Neutrophil (primary cell): ENCODE measurements around the gene RRP15.

Source experiments
- H3K27ac ChIP-seq: fragments of 200-600 bp; sonication (generic); 2 replicates; pipeline ENCODE4 v1.5.1; 2016; ENCODE audit warnings: mild to moderate bottlenecking, moderate library complexity
- H3K27me3 ChIP-seq: fragments of 200-600 bp; sonication (generic); 2 replicates; pipeline ENCODE4 v1.6.0; 2016; ENCODE audit warnings: mild to moderate bottlenecking
- H3K36me3 ChIP-seq: fragments of 200-600 bp; sonication (generic); 2 replicates; pipeline ENCODE4 v1.5.1; 2017
- H3K4me1 ChIP-seq, 2 experiments: fragments of 200-600 bp in 1 of 2; sonication (generic) in 1 of 2; 1 replicate in 1 of 2; 2 replicates in 1 of 2; pipeline versions ENCODE4 v1.5.1 to v1.6.1; 2013 to 2016; ENCODE audit warnings: low read depth in 1 of 2, low read length in 1 of 2, mild to moderate bottlenecking in 1 of 2, moderate library complexity in 1 of 2; ENCODE audit not compliant: control insufficient read depth in 1 of 2, insufficient read depth in 1 of 2
- H3K4me3 ChIP-seq, 2 experiments: fragments of 200-600 bp in 1 of 2; sonication (generic) in 1 of 2; 1 replicate in 1 of 2; 2 replicates in 1 of 2; pipeline ENCODE4 v1.5.1; 2013 to 2016; ENCODE audit warnings: low read depth in 1 of 2, low read length in 1 of 2, mild to moderate bottlenecking in 1 of 2, moderate library complexity in 1 of 2
- H3K9me3 ChIP-seq: fragments of 200-600 bp; sonication (generic); 2 replicates; pipeline ENCODE4 v1.5.1; 2016
- TF ChIP-seq, protein P1 (sequence below): fragments of 200-600 bp; sonication (generic); IDR thresholded peaks from 2 replicates; pipeline ENCODE4 v1.5.1; 2016; ENCODE audit warnings: antibody characterized with exemption

RRP15 gene

DNA sequence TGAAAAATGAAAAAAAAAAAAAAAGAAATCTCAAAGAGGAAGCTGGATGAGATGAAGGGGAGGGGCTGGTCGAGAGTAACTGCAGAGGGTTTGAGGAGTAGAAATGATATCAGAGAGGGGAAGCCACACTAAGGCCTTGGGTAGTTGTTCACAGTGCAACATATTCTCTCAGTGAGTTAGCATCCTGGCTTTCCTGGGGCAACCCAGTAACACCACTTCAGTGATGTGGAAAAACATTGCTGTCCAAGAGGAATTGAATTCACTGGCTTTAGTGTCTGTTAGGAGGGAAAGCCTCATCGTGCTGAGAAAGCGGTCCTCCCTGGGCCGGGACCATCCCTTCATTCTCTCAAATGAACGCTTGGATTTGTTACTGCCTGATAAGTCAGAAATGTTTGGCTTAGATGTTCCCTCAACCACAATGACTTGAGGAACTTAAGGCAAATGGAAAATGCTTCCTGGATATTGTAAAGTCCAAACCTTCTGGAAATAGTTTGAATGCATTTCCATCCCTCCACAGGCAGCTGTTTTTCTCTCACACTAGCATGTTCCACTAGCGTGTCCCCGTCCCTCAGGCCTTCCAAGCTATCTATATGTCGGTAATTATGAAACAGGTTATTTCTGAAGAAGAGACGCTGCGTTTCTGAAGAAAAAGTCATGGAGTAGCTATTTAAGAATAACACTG is 72.3 kb downstream of the RRP15 start:
- H3K27me3 ChIP-seq, result no peaks in the 10 kb centered on the region
- no peaks in the 10 kb centered on the region for H3K9me3 ChIP-seq
- H3K36me3 ChIP-seq, result no peaks in the 10 kb centered on the region
- no peak overlapping the region for H3K4me3 ChIP-seq
- no peaks in the 10 kb centered on the region for H3K4me1 ChIP-seq
- TF ChIP-seq, protein P1, sequence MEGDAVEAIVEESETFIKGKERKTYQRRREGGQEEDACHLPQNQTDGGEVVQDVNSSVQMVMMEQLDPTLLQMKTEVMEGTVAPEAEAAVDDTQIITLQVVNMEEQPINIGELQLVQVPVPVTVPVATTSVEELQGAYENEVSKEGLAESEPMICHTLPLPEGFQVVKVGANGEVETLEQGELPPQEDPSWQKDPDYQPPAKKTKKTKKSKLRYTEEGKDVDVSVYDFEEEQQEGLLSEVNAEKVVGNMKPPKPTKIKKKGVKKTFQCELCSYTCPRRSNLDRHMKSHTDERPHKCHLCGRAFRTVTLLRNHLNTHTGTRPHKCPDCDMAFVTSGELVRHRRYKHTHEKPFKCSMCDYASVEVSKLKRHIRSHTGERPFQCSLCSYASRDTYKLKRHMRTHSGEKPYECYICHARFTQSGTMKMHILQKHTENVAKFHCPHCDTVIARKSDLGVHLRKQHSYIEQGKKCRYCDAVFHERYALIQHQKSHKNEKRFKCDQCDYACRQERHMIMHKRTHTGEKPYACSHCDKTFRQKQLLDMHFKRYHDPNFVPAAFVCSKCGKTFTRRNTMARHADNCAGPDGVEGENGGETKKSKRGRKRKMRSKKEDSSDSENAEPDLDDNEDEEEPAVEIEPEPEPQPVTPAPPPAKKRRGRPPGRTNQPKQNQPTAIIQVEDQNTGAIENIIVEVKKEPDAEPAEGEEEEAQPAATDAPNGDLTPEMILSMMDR, result no peak
- no peak overlapping the region for H3K27ac ChIP-seq

DNA sequence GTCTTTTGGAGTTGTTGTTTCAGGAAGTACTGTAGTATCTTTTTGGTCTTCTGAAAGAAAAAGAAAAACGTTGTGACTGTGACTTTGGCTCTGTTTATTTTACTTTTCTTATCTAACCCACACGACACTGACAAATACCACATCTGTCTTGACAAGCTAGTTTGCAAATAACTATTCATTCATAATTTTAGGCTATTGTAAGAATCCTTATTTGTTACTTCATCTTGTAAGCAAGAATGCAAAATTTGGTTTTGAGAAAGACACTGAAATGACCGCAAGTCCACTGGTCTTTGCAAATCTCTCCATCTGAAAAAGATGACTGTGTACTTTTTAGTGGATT is 72.8 kb downstream of the RRP15 start:
- Histone ChIP-seq H3K27ac (no peak overlapping the region), H3K36me3 (no peaks in the 10 kb centered on the region)

GRCh38 chr1:218361298-218362065 is 76.4 kb downstream of the RRP15 start:
- no peak overlapping the region for H3K27ac ChIP-seq
- H3K4me1 ChIP-seq, result no peaks in the 10 kb centered on the region
- H3K36me3 ChIP-seq, result no peaks in the 10 kb centered on the region
- no peaks in the 10 kb centered on the region for H3K27me3 ChIP-seq
- TF ChIP-seq, protein P1, result no peak
- H3K4me3 ChIP-seq, result no peak overlapping the region
- no peaks in the 10 kb centered on the region for H3K9me3 ChIP-seq

More for the DNA sequence above, 72.8 kb downstream of the RRP15 start:
- no peaks in the 10 kb centered on the region for H3K27me3 ChIP-seq
- no peaks in the 10 kb centered on the region for H3K4me1 ChIP-seq
- TF ChIP-seq, protein P1, result no peak
- H3K4me3 ChIP-seq, result no peak overlapping the region
- no peaks in the 10 kb centered on the region for H3K9me3 ChIP-seq

DNA sequence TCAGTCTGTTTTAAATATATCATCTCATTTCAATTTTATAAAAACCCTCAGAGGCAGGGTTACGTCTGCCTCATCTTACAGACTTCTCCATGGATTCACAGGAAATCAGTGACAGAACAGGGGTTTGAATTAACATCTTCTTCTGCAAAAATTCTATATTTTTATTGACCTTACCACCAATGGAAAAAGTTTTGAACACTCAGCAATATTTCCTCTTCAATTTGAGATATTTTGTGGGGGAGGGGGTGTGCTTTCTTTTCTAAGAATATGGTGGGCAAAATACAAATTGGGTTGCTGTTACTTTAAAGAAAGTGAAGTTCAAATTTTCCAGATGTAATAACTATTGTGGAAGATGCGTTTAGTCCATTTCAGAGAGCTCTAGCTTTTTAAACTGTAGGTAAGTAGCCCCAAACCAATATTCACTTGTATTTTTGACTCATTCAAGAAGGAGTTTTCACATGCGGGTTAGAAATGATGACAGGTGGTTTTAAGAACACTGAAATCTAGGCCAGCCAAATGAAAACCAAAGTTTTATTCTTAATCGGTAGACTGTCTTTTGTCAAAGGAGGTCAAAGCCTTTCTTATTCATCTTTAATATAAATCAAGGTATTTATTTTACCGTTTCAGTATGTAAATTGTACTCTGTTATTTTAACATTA is 77.5 kb downstream of the RRP15 start:
- TF ChIP-seq, protein P1, result no peak
- H3K4me1 ChIP-seq, result no peaks in the 10 kb centered on the region
- H3K9me3 ChIP-seq, result no peaks in the 10 kb centered on the region
- H3K4me3 ChIP-seq, result no peak overlapping the region
- no peaks in the 10 kb centered on the region for H3K27me3 ChIP-seq
- H3K27ac ChIP-seq, result no peak overlapping the region
- H3K36me3 ChIP-seq, result no peaks in the 10 kb centered on the region

DNA sequence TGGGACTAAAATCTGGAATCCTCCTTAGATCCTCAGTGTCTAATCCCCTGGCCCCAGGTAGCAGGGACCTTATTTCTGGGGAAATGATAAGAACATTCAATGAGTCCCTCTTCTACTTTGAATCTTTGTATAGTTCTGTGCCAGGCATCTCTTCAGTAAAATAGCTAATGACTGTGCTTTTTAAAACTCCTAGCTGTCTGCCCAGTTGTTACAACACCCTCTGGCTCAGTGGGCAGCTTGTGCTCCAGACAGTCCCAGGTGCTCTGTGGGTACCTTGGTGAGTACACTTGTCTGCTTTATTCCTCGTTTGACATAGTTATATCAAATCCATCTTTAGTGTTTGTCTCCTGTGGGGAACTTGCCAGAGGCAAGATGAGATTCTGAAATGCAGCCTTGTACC is 78.0 kb downstream of the RRP15 start:
- Histone ChIP-seq H3K36me3 (no peaks in the 10 kb centered on the region), H3K27ac (no peak overlapping the region), H3K27me3 (no peaks in the 10 kb centered on the region), H3K9me3 (no peaks in the 10 kb centered on the region), H3K4me3 (no peak overlapping the region), H3K4me1 (no peaks in the 10 kb centered on the region)
- TF ChIP-seq, protein P1, result no peak
